RWPE2 (cell line): ENCODE measurements around the gene DNAJB2.
A peak's percentile ranks its signal among the peaks of the same experiment; 100 is the strongest.

Source experiments
- ATAC-seq: fragments of 200-7000 bp; cut with Tn5 transposase; 3 replicates; pipeline ENCODE4 v1.9.1; 2021; ENCODE audit warnings: low read depth
- DNase-seq: peaks from one replicate; pipeline ENCODE4 v3.0.0-alpha.2; 2020; ENCODE audit warnings: low spot score
- H3K27ac ChIP-seq: fragments of 450-650 bp; 2 replicates; pipeline ENCODE4 v1.5.1; 2017; ENCODE audit warnings: mild to moderate bottlenecking; ENCODE audit not compliant: poor library complexity, severe bottlenecking
- H3K27me3 ChIP-seq: fragments of 250-450 bp; sonication (Bioruptor Pico); 2 replicates; pipeline ENCODE4 v1.5.1; 2021; ENCODE audit warnings: mild to moderate bottlenecking, moderate library complexity; ENCODE audit not compliant: insufficient read depth, poor library complexity, severe bottlenecking
- H3K36me3 ChIP-seq: fragments of 250-450 bp; sonication (Bioruptor Pico); 2 replicates; pipeline ENCODE4 v1.5.1; 2020; ENCODE audit warnings: low read depth, mild to moderate bottlenecking, moderate library complexity
- H3K4me1 ChIP-seq: fragments of 250-450 bp; sonication (Bioruptor Pico); 2 replicates; pipeline ENCODE4 v1.5.1; 2021; ENCODE audit warnings: mild to moderate bottlenecking, moderate library complexity; ENCODE audit not compliant: insufficient read depth, poor library complexity, severe bottlenecking
- H3K4me3 ChIP-seq: fragments of 250-450 bp; sonication (Bioruptor Pico); 2 replicates; pipeline ENCODE4 v1.5.1; 2021; ENCODE audit warnings: mild to moderate bottlenecking, moderate library complexity; ENCODE audit not compliant: severe bottlenecking
- H3K9me3 ChIP-seq: fragments of 250-450 bp; sonication (Bioruptor Pico); 2 replicates; pipeline ENCODE4 v1.5.1; 2021; ENCODE audit warnings: mild to moderate bottlenecking, moderate library complexity; ENCODE audit not compliant: severe bottlenecking
- CTCF ChIP-seq: fragments of 450-650 bp; IDR thresholded peaks from one replicate; pipeline ENCODE4 v1.5.1; 2017; ENCODE audit warnings: mild to moderate bottlenecking, moderate library complexity; ENCODE audit not compliant: poor library complexity, severe bottlenecking

Gene DNAJB2

DNA sequence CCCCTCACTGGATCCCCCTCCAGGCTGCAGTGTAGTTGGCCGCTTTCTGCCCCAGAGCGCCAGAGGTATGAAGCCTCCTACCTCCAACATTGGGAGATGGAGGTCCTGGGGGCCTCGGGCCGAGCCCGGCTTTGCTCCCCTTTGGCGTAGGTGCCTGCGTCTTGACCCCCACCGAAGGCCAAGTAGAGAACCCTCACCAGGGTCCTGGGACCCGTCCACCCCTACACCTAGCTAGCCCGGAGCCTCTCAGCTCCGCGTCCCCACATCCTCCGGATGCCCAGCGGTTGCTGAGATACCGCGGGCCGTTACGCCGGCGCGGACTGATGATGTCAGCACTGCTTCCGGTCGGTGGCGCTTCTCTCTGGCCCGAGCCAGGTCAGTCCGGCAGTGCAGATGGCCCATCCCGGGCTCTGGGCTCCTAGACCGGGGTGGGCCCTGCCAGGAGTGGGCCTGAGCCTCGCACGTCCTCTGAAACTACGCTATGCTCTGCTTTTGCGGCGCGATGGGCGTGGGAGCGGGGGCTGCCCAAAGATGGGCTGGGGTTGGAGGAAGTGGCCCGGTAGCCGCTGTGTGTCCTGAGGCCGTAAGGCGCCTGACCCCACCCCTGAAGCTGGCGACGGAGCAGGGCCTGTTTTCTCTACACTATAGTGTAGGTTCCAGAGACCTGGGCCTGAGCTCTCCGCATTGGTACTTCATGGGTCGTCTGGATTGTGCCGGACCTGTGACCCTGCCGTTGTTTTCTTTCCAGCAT is 33.8 kb upstream of the DNAJB2 start, which contains the start of the genes GLB1L and STK16:
Gene GLB1L (minus strand): TSS at position 297 of the 751 bp plus-strand sequence. CDS start 1,871 bp downstream, outside the sequence.
Gene STK16 (plus strand): TSS at position 332 of the 751 bp plus-strand sequence. CDS start 521 bp downstream, outside the sequence.
- DNase-seq (peak; percentile 87), ATAC-seq (peak; percentile 53)
- Histone ChIP-seq H3K9me3 (no peaks in the 10 kb centered on the region), H3K36me3 (peaks cover 28% of the 10 kb centered on the region), H3K4me3 (peak within 1 kb of the TSS; percentile 50), H3K27ac (peak within 1 kb of the TSS; percentile 97), H3K4me1 (peaks cover 26% of the 10 kb centered on the region), H3K27me3 (no peaks in the 10 kb centered on the region)
- TF ChIP-seq CTCF: no peak

GRCh38 chr2:219245899-219246230 is 33.3 kb upstream of the DNAJB2 start:
- Histone ChIP-seq H3K9me3 (no peaks in the 10 kb centered on the region), H3K36me3 (peaks cover 34% of the 10 kb centered on the region), H3K4me3 (peak overlapping the region; percentile 50), H3K4me1 (peaks cover 32% of the 10 kb centered on the region), H3K27ac (peak overlapping the region; percentile 97), H3K27me3 (no peaks in the 10 kb centered on the region)
- no peak for DNase-seq
- ATAC-seq: no peak
- no peak for TF ChIP-seq CTCF

DNA sequence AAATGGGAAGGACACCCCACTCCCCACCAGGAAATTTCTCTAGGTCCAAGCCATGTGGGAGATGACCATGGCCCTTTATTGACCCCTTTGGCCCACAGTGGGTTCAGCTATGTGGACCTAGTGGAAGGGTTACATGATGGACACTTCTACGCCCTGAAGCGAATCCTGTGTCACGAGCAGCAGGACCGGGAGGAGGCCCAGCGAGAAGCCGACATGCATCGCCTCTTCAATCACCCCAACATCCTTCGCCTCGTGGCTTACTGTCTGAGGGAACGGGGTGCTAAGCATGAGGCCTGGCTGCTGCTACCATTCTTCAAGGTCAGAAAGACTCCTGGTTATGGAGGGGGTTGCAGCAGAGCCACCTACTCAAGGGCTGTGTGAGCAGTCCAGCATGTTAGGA is 32.6 kb upstream of the DNAJB2 start:
- Histone ChIP-seq H3K4me1 (peaks cover 39% of the 10 kb centered on the region), H3K36me3 (peaks cover 41% of the 10 kb centered on the region), H3K9me3 (no peaks in the 10 kb centered on the region), H3K27me3 (no peaks in the 10 kb centered on the region), H3K27ac (peak overlapping the region; percentile 97), H3K4me3 (peak overlapping the region; percentile 50)
- no peak for TF ChIP-seq CTCF
- DNase-seq: no peak
- ATAC-seq: no peak

- H3K27me3 ChIP-seq: no peaks in the 10 kb centered on the region
- DNase-seq (no peak), ATAC-seq (no peak)
- no peak for TF ChIP-seq CTCF
- H3K4me3 ChIP-seq: no peak overlapping the region
- H3K36me3 ChIP-seq: peaks cover 48% of the 10 kb centered on the region
- peak overlapping the region; percentile 97 for H3K27ac ChIP-seq
- no peaks in the 10 kb centered on the region for H3K9me3 ChIP-seq
- H3K4me1 ChIP-seq: peaks cover 47% of the 10 kb centered on the region
Measured at GRCh38 chr2:219247678-219248642, 31.2 kb upstream of the DNAJB2 start.
